ENCODE data around the gene RETREG1.

The RETREG1 gene

DNA sequence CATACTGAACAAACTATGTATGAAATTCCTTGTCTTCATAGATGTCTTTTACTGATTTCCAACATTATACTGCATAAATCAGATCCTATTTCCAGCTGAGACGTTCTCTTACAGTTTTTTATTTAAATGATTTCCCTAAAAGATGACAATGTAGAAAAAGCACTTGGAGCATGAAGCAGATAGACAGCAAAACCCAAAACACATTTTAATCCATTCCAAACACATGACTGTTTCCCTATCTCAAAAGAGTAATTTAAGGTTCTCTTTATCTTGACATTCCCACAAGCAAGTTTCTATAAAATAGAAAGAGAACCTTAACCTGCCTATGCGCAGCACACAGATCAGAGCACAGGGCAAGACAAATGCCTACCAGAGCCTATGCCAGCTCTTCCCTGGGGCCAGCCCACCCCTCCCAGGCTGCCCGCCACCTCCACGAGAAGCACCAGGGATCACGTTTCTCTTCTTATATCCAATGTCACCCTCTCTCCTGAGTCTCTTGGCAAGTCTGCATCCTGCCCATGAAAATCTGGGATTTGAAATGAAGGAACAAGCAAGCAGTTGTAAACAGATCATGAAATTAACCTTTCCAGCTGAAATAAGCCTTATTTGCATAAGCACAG lies 52.4 kb downstream of the RETREG1 start:
- H3K27me3 ChIP-seq (ENCODE audit: insufficient read depth, low read length) = no peaks in the 10 kb centered on the region; the same call in 1 of the 2 replicates
- no peaks in the 10 kb centered on the region for H3K9me3 ChIP-seq (ENCODE audit: low read length)
- no peak overlapping the region for H2AFZ ChIP-seq (ENCODE audit: low read length)
- H3K4me1 ChIP-seq (ENCODE audit: insufficient read depth, low read length, severe bottlenecking) = no peaks in the 10 kb centered on the region
- no peak overlapping the region for H3K27ac ChIP-seq (ENCODE audit: low read depth, low read length, poor library complexity, severe bottlenecking)
- H3K79me2 ChIP-seq (ENCODE audit: insufficient read depth, low read length) = no peaks in the 10 kb centered on the region
- H3K4me3 ChIP-seq (ENCODE audit: low read depth, low read length, poor library complexity, severe bottlenecking) = no peak overlapping the region
- H4K20me1 ChIP-seq (ENCODE audit: insufficient read depth, low read length) = no peaks in the 10 kb centered on the region
- H3K36me3 ChIP-seq (ENCODE audit: insufficient read depth, low read length) = no peaks in the 10 kb centered on the region
- H3F3A ChIP-seq (ENCODE audit: insufficient read depth, low read length) = no peaks in the 10 kb centered on the region
- H3K9ac ChIP-seq (ENCODE audit: low read length) = no peak overlapping the region
- H3K9me2 ChIP-seq (ENCODE audit: low read depth, low read length) = no peaks in the 10 kb centered on the region
- TF ChIP-seq, protein P1, sequence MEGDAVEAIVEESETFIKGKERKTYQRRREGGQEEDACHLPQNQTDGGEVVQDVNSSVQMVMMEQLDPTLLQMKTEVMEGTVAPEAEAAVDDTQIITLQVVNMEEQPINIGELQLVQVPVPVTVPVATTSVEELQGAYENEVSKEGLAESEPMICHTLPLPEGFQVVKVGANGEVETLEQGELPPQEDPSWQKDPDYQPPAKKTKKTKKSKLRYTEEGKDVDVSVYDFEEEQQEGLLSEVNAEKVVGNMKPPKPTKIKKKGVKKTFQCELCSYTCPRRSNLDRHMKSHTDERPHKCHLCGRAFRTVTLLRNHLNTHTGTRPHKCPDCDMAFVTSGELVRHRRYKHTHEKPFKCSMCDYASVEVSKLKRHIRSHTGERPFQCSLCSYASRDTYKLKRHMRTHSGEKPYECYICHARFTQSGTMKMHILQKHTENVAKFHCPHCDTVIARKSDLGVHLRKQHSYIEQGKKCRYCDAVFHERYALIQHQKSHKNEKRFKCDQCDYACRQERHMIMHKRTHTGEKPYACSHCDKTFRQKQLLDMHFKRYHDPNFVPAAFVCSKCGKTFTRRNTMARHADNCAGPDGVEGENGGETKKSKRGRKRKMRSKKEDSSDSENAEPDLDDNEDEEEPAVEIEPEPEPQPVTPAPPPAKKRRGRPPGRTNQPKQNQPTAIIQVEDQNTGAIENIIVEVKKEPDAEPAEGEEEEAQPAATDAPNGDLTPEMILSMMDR (IDR thresholded peaks at IDR 0.05; ENCODE audit: low read length) = no peak
- no peak for TF ChIP-seq EZH2 (IDR thresholded peaks at IDR 0.05; ENCODE audit: borderline replicate concordance, low read length)
- H3K4me2 ChIP-seq (ENCODE audit: low read length) = no peak overlapping the region

DNA sequence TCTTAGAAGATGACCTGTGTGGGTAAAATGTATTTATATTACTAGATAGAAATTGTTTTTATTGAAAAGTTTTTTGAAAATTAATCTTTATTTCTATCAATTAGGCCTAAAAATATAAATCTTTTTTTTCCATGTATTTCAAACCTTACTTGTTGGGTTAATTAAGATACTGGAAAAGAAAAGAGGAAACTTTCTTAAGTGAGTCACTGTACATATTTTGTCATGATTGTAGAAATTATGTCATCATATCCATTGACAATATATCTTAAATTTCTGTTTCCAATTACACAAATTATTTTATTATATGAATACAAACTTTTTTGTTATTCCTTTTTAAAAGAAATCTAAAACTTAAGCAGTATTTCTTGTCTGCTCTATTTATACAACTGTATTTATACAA lies 53.1 kb downstream of the RETREG1 start:
- H3K4me3 ChIP-seq (ENCODE audit: low read depth, low read length, poor library complexity, severe bottlenecking) = no peak overlapping the region
- no peak overlapping the region for H3K4me2 ChIP-seq (ENCODE audit: low read length)
- no peak overlapping the region for H2AFZ ChIP-seq (ENCODE audit: low read length)
- H3K27ac ChIP-seq (ENCODE audit: low read depth, low read length, poor library complexity, severe bottlenecking) = no peak overlapping the region
- no peaks in the 10 kb centered on the region for H3F3A ChIP-seq (ENCODE audit: insufficient read depth, low read length)
- H3K79me2 ChIP-seq (ENCODE audit: insufficient read depth, low read length) = no peaks in the 10 kb centered on the region
- no peak overlapping the region for H3K9ac ChIP-seq (ENCODE audit: low read length)
- H3K27me3 ChIP-seq (ENCODE audit: insufficient read depth, low read length) = no peaks in the 10 kb centered on the region; the same call in 1 of the 2 replicates
- TF ChIP-seq EZH2 (IDR thresholded peaks at IDR 0.05; ENCODE audit: borderline replicate concordance, low read length) = no peak
- TF ChIP-seq, protein P1 (IDR thresholded peaks at IDR 0.05; ENCODE audit: low read length) = no peak
- no peaks in the 10 kb centered on the region for H3K9me3 ChIP-seq (ENCODE audit: low read length)
- H4K20me1 ChIP-seq (ENCODE audit: insufficient read depth, low read length) = no peaks in the 10 kb centered on the region
- H3K9me2 ChIP-seq (ENCODE audit: low read depth, low read length) = no peaks in the 10 kb centered on the region
- H3K36me3 ChIP-seq (ENCODE audit: insufficient read depth, low read length) = no peaks in the 10 kb centered on the region
- H3K4me1 ChIP-seq (ENCODE audit: insufficient read depth, low read length, severe bottlenecking) = no peaks in the 10 kb centered on the region

DNA sequence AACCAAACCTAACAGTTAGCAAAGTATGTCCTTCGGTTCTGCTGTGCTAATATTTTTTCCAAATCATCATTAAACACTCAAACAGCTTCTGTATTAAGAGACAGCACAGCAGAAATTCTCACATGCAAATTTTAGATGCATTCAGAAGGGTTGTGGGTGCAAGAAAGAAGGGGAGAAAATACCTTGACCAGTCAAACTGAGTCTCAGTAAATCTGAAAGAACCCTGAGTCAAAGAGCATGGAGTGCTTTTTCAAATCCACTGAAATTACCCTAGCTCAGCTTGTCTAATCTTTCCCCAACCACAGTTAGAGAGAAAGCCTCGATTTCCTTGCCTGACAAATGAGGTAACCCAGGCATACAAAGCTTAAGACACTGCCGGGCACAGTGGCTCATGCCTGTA lies 55.1 kb downstream of the RETREG1 start:
- H2AFZ ChIP-seq (ENCODE audit: low read length) = no peak overlapping the region
- no peaks in the 10 kb centered on the region for H3F3A ChIP-seq (ENCODE audit: insufficient read depth, low read length)
- H3K9me3 ChIP-seq (ENCODE audit: low read length) = no peaks in the 10 kb centered on the region
- H3K27ac ChIP-seq (ENCODE audit: low read depth, low read length, poor library complexity, severe bottlenecking) = no peak overlapping the region
- H3K27me3 ChIP-seq (ENCODE audit: insufficient read depth, low read length) = no peaks in the 10 kb centered on the region; the same call in 1 of the 2 replicates
- no peak overlapping the region for H3K9ac ChIP-seq (ENCODE audit: low read length)
- TF ChIP-seq, protein P1 (IDR thresholded peaks at IDR 0.05; ENCODE audit: low read length) = no peak
- no peak for TF ChIP-seq EZH2 (IDR thresholded peaks at IDR 0.05; ENCODE audit: borderline replicate concordance, low read length)
- H3K4me3 ChIP-seq (ENCODE audit: low read depth, low read length, poor library complexity, severe bottlenecking) = no peak overlapping the region
- no peaks in the 10 kb centered on the region for H4K20me1 ChIP-seq (ENCODE audit: insufficient read depth, low read length)
- H3K4me2 ChIP-seq (ENCODE audit: low read length) = no peak overlapping the region
- no peaks in the 10 kb centered on the region for H3K4me1 ChIP-seq (ENCODE audit: insufficient read depth, low read length, severe bottlenecking)
- no peaks in the 10 kb centered on the region for H3K79me2 ChIP-seq (ENCODE audit: insufficient read depth, low read length)
- H3K9me2 ChIP-seq (ENCODE audit: low read depth, low read length) = no peaks in the 10 kb centered on the region
- no peaks in the 10 kb centered on the region for H3K36me3 ChIP-seq (ENCODE audit: insufficient read depth, low read length)
